Measurements from ENCODE around the gene IL25.

The IL25 gene

GRCh38 chr14:23405096-23405495, 32.5 kb downstream of the IL25 start:
- no peak overlapping the region for H3K4me3 ChIP-seq (ENCODE audit: low read length)
- no peak for DNase-seq (ENCODE audit: low read depth)
- no peak for TF ChIP-seq CTCF (IDR thresholded peaks at IDR 0.05; ENCODE audit: insufficient read depth, low read depth, low read length, missing control alignments)

- TF ChIP-seq CTCF (IDR thresholded peaks at IDR 0.05; ENCODE audit: insufficient read depth, low read depth, low read length, missing control alignments), result no peak
- no peak overlapping the region for H3K4me3 ChIP-seq (ENCODE audit: low read length)
- DNase-seq (ENCODE audit: low read depth), result no peak
These were observed 33.0 kb downstream of the IL25 start for GRCh38 chr14:23405516-23406025.

GRCh38 chr14:23406244-23406643, 33.6 kb downstream of the IL25 start:
- TF ChIP-seq CTCF (IDR thresholded peaks at IDR 0.05; ENCODE audit: insufficient read depth, low read depth, low read length, missing control alignments), result no peak
- DNase-seq (ENCODE audit: low read depth), result no peak
- H3K4me3 ChIP-seq (ENCODE audit: low read length), result no peak overlapping the region

- TF ChIP-seq CTCF (IDR thresholded peaks at IDR 0.05; ENCODE audit: insufficient read depth, low read depth, low read length, missing control alignments), result no peak
- no peak for DNase-seq (ENCODE audit: low read depth)
- no peak overlapping the region for H3K4me3 ChIP-seq (ENCODE audit: low read length)
These were observed 34.2 kb downstream of the IL25 start for GRCh38 chr14:23406725-23407355.

- no peak for TF ChIP-seq CTCF (IDR thresholded peaks at IDR 0.05; ENCODE audit: insufficient read depth, low read depth, low read length, missing control alignments)
- no peak within 1 kb of the TSS for H3K4me3 ChIP-seq (ENCODE audit: low read length)
- DNase-seq (ENCODE audit: low read depth), result no peak
These were observed 35.1 kb downstream of the IL25 start, which contains the start of gene MYH6 for GRCh38 chr14:23407516-23408306. Gene MYH6 (minus strand): TSS chr14:23408273. CDS start chr14:23407223, 1,050 bp downstream.

GRCh38 chr14:23408307-23408630, 35.7 kb downstream of the IL25 start:
- H3K4me3 ChIP-seq (ENCODE audit: low read length), result no peak overlapping the region
- no peak for DNase-seq (ENCODE audit: low read depth)
- TF ChIP-seq CTCF (IDR thresholded peaks at IDR 0.05; ENCODE audit: insufficient read depth, low read depth, low read length, missing control alignments), result no peak
